Measurements from ENCODE around the gene SMTNL1.

Gene SMTNL1

DNA sequence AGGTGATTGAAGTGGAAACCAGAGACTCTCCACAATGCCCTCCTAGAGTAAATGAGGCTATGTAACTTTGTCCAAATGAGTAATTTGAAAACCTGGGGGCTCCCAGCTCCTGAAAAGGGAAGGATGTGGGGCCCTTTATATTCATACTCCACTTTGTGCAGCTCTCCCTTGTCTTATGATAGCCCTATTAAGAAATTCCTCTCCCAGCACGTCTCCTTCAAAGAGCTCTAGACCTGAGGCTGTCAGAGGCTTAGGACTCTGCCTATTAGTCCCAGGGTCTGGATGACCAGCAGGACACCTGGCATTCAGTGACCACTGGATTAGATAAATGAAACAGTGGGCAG, 24.0 kb upstream of the SMTNL1 start:
- TF ChIP-seq, protein P1, sequence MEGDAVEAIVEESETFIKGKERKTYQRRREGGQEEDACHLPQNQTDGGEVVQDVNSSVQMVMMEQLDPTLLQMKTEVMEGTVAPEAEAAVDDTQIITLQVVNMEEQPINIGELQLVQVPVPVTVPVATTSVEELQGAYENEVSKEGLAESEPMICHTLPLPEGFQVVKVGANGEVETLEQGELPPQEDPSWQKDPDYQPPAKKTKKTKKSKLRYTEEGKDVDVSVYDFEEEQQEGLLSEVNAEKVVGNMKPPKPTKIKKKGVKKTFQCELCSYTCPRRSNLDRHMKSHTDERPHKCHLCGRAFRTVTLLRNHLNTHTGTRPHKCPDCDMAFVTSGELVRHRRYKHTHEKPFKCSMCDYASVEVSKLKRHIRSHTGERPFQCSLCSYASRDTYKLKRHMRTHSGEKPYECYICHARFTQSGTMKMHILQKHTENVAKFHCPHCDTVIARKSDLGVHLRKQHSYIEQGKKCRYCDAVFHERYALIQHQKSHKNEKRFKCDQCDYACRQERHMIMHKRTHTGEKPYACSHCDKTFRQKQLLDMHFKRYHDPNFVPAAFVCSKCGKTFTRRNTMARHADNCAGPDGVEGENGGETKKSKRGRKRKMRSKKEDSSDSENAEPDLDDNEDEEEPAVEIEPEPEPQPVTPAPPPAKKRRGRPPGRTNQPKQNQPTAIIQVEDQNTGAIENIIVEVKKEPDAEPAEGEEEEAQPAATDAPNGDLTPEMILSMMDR (IDR thresholded peaks at IDR 0.05): no peak

GRCh38 chr11:57513911-57514537, 23.4 kb upstream of the SMTNL1 start:
- TF ChIP-seq, protein P1 (IDR thresholded peaks at IDR 0.05): no peak

GRCh38 chr11:57514538-57515331, 22.7 kb upstream of the SMTNL1 start:
- TF ChIP-seq, protein P1 (IDR thresholded peaks at IDR 0.05): no peak

GRCh38 chr11:57515332-57516060, 21.9 kb upstream of the SMTNL1 start, which contains the start of gene SLC43A1:
Gene SLC43A1, minus strand, starts transcription at chr11:57515702. Its CDS starts 1,591 bp downstream, at chr11:57514111.
- TF ChIP-seq, protein P1 (IDR thresholded peaks at IDR 0.05): no peak

DNA sequence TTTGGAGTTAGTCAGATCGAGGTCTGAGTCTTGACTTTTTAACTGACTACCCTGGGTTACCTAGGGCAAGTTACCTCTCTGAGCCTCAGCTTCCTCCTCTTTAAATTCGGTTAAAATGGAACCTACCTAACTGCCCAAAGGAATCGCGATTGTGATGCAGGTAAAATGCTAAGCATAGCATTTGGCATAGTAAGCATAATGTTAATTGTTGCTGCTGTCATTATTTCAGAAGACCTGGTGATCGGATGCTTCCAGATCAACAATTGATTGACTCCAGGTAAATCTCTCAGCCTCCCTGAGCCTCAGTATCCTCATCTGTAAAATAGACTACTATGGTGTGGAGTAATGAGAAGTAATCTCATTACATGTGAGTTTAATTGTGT, 21.3 kb upstream of the SMTNL1 start:
- TF ChIP-seq, protein P1 (IDR thresholded peaks at IDR 0.05): no peak

DNA sequence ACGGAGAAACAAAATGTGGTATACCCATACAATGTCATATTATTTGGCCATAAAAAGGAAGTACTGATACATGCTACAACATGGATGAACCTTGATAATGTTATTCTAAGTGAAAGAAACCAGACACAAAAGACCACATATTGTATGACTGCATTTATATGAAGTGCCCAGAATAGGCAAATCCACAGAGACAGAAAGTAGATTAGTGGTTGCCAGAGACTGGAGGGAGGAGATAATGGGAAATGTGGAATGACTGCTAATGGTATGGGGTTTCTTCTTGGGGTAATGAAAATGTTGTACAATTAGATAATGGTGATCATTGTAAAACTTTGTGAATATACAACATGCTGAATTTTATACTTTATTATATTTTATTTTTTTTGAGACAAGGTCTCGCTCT, 16.3 kb upstream of the SMTNL1 start:
- TF ChIP-seq, protein P1 (IDR thresholded peaks at IDR 0.05): no peak

GRCh38 chr11:57523419-57523818, 14.0 kb upstream of the SMTNL1 start:
- TF ChIP-seq, protein P1 (IDR thresholded peaks at IDR 0.05): no peak
